ENCODE results near the gene SPATS2. TPM values are rescaled to one million over a fixed set of nuclear protein-coding genes. Genes with fewer than 3 reads are reported as not detected.

Gene SPATS2
- total RNA-seq, 4 donors from 2014 or later: 14.0 to 26.5 (median 19.6) TPM

DNA sequence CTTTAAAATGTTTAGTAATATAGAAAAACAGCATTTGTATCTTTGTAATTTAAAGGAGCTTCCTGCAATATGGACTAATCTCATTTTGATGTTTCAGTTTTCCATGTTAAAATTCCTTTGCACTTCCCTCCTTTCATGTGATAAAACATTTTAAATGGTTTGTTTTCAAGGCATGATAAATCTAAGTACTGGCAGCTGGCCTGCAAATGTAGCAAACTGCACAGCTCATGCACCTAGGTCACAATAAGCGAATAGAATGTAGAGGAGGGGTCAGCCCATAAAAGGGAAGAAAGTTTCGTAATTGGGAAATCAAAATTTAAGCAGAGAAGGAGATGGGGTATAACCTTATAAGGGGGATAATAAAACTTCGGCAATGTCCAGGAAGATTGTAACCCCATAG, 91.6 kb downstream of the SPATS2 start:
- 77 to 81% methylated on average over 3 of the region's 3 CpGs for WGBS, 2 donors
- no peak for DNase-seq (ENCODE audit: low spot score in 2 of 2)
- intact Hi-C loops (cut with DNase I; ENCODE audit: low total_unique reads): no loop called here
- H3K4me3 ChIP-seq (ENCODE audit: low read depth, poor library complexity, severe bottlenecking): no peak overlapping the region
- no peak for TF ChIP-seq POLR2A (IDR thresholded peaks at IDR 0.05)
- TF ChIP-seq, protein P1, sequence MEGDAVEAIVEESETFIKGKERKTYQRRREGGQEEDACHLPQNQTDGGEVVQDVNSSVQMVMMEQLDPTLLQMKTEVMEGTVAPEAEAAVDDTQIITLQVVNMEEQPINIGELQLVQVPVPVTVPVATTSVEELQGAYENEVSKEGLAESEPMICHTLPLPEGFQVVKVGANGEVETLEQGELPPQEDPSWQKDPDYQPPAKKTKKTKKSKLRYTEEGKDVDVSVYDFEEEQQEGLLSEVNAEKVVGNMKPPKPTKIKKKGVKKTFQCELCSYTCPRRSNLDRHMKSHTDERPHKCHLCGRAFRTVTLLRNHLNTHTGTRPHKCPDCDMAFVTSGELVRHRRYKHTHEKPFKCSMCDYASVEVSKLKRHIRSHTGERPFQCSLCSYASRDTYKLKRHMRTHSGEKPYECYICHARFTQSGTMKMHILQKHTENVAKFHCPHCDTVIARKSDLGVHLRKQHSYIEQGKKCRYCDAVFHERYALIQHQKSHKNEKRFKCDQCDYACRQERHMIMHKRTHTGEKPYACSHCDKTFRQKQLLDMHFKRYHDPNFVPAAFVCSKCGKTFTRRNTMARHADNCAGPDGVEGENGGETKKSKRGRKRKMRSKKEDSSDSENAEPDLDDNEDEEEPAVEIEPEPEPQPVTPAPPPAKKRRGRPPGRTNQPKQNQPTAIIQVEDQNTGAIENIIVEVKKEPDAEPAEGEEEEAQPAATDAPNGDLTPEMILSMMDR (IDR thresholded peaks at IDR 0.05): no peak

DNA sequence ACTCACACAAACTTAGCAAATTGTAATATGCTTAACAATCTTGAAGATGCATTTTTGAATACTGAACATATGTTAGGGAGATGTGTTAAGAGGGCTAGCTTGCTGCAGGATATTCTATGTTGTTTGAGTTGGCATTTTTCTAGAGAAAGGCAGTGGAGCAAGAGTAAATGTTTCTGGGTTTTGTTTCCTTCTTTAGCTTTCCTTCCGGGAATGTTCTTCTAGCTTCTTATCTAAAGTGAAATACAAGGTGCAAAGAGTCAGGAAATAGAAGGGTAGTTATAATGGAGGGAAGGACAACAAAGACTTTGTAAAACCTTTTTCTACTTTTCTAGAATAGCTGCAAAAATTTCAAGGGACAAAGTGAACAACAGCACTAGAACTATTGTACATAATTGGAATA, 94.0 kb downstream of the SPATS2 start:
- 59 to 79% methylated on average over 1 of the region's 1 CpG for WGBS, 2 donors
- intact Hi-C loops (cut with DNase I; ENCODE audit: low total_unique reads): no loop called here
- no peak for DNase-seq (ENCODE audit: low spot score in 2 of 2)
- H3K4me3 ChIP-seq (ENCODE audit: low read depth, poor library complexity, severe bottlenecking): no peak overlapping the region
- no peak for TF ChIP-seq POLR2A (IDR thresholded peaks at IDR 0.05)
- TF ChIP-seq, protein P1 (IDR thresholded peaks at IDR 0.05): no peak

DNA sequence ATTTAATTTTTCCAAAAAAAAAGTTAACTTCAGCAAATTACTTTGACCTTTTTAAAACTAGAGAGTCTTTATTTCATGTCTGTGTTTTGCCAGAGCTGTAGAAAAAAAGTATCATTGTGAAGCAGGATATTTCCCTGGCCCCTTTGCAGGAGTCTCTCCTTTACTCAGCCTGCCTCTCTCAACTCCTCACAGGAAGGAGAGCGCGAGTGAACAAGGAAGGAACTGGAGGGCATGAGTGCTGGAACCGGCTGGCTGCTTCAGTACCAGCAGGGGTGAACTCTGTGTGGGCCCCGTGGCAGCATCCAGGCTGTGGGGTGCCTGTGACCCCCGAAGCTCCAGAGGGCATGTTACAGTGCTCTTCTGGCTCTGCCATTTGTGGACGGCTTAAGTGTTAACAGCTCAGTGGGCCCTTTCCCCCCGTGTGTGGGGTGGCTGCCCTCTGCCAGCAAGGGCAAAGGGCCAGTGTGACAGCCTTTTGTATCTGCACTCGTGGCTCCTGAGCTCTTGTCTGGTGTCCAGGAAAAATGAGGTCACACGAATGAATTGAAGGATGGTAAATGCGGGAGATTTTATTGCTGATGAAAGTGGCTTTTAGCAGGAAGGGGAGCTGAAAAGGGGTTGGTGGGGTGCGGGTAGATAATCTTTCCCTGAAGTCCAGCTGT, 95.0 kb downstream of the SPATS2 start:
- 33 to 51% methylated on average over 11 of the region's 11 CpGs for WGBS, 2 donors
- intact Hi-C loops (cut with DNase I; ENCODE audit: low total_unique reads): no loop called here
- no peak overlapping the region for H3K4me3 ChIP-seq (ENCODE audit: low read depth, poor library complexity, severe bottlenecking)
- no peak for DNase-seq (ENCODE audit: low spot score in 2 of 2)
- TF ChIP-seq, protein P1 (IDR thresholded peaks at IDR 0.05): no peak
- TF ChIP-seq POLR2A (IDR thresholded peaks at IDR 0.05): no peak

DNA sequence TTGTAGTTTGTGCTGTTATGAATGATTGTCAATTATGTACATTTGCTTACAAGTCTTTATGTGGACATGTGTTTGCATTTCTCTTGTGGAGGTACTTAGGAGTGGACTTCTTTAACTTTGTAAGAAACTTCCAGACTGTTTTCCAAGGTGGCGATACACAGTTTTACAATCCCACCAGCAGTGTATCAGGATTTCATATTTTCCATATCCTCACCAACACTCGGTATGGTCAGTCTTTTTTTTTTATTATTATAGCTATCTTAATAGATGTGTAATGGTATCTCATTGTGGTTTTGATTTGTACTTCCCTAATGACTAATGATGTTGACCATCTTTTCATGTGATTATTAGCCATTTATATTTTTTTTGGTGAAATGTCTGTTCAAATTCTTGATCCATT, 97.9 kb downstream of the SPATS2 start:
- intact Hi-C loops (cut with DNase I; ENCODE audit: low total_unique reads): loop anchor here (2.0 kb wide), 1 partner anchor 22 kb away; no protein-coding TSS in a partner anchor
- H3K4me3 ChIP-seq (ENCODE audit: low read depth, poor library complexity, severe bottlenecking): no peak overlapping the region
- no peak for DNase-seq (ENCODE audit: low spot score in 2 of 2)
- WGBS, 2 donors: 98 to 99% methylated on average over 2 of the region's 2 CpGs
- TF ChIP-seq, protein P1 (IDR thresholded peaks at IDR 0.05): no peak
- TF ChIP-seq POLR2A (IDR thresholded peaks at IDR 0.05): no peak

DNA sequence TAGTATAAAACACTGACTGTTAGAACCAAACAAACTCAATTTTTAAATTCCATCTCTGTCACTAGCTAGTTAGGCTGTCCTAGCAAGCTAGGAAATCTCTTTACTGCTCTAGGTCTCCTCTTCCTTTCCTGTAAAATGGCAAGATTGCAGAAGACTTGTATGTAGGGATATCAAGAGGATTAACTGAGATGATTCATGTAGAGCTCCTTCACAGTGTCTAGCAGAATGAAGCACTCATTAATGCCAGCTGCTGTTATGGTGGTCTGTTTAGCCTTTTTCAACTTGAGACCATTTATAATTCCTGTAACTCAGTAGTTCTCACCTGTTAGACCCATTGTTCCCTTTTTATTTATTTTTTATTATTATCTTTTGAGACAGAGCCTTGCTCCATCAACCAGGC, 103.7 kb downstream of the SPATS2 start:
- DNase-seq (ENCODE audit: low spot score in 2 of 2): no peak
- TF ChIP-seq, protein P1 (IDR thresholded peaks at IDR 0.05): no peak
- TF ChIP-seq POLR2A (IDR thresholded peaks at IDR 0.05): no peak
- intact Hi-C loops (cut with DNase I; ENCODE audit: low total_unique reads): no loop called here

DNA sequence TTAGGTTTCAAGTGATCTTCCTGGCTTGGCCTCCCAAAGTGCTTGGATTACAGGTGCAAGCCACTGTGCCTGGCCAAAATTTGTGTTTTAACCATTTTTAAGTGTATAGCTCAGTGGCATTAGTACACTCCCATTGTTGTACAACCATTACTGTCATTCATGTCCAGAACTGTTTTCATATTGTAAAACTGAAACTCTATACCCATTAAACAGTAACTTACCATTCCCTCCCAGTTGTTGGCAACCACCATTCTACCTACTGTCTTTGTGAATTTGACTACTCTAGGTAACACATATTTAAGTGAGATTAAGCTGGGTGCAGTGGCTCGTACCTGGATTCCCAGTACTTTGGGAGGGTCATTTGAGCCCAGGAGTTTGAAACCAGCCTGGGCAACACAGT, 104.3 kb downstream of the SPATS2 start:
- intact Hi-C loops (cut with DNase I; ENCODE audit: low total_unique reads): no loop called here
- TF ChIP-seq, protein P1 (IDR thresholded peaks at IDR 0.05): no peak
- no peak for TF ChIP-seq POLR2A (IDR thresholded peaks at IDR 0.05)
- WGBS, 2 donors: 95 to 100% methylated on average over 1 of the region's 1 CpG
- no peak for DNase-seq (ENCODE audit: low spot score in 2 of 2)
- H3K4me3 ChIP-seq (ENCODE audit: low read depth, poor library complexity, severe bottlenecking): no peak overlapping the region

More for the DNA sequence above, 103.7 kb downstream of the SPATS2 start:
- H3K4me3 ChIP-seq (ENCODE audit: low read depth, poor library complexity, severe bottlenecking): no peak overlapping the region

Measured in lower leg skin (tissue), 4 donors.